CD4-positive, alpha-beta T cell treated with Interleukin-17A for 4 hours (primary cell): ENCODE data around the gene PRKCE.

Experiments used
- DNase-seq: peaks from one replicate; pipeline ENCODE4 v3.0.0-alpha.2; 2020; ENCODE audit warnings: mixed read lengths

Gene PRKCE

GRCh38 chr2:46067501-46068305 lies 416.2 kb downstream of the PRKCE start:
- DNase-seq, result no peak

- no peak for DNase-seq
These were observed 417.2 kb downstream of the PRKCE start for GRCh38 chr2:46068636-46069035.

- DNase-seq, result no peak
These were observed 419.6 kb downstream of the PRKCE start for GRCh38 chr2:46071074-46071473.

- no peak for DNase-seq
These were observed 420.8 kb downstream of the PRKCE start for GRCh38 chr2:46072101-46072820.

GRCh38 chr2:46073540-46074046 lies 422.1 kb downstream of the PRKCE start:
- no peak for DNase-seq

- no peak for DNase-seq
These were observed 423.0 kb downstream of the PRKCE start for GRCh38 chr2:46074501-46074900.

GRCh38 chr2:46075848-46076247 lies 424.4 kb downstream of the PRKCE start:
- no peak for DNase-seq

GRCh38 chr2:46076251-46076650 lies 424.8 kb downstream of the PRKCE start:
- DNase-seq, result no peak

- DNase-seq, result no peak
These were observed 425.4 kb downstream of the PRKCE start for GRCh38 chr2:46076875-46077274.

- DNase-seq, result no peak
These were observed 426.1 kb downstream of the PRKCE start for GRCh38 chr2:46077522-46078107.

GRCh38 chr2:46079985-46080560 lies 428.6 kb downstream of the PRKCE start:
- DNase-seq, result no peak

GRCh38 chr2:46082531-46083485 lies 431.3 kb downstream of the PRKCE start:
- no peak for DNase-seq

GRCh38 chr2:46086578-46087070 lies 435.1 kb downstream of the PRKCE start:
- no peak for DNase-seq

- no peak for DNase-seq
These were observed 436.0 kb downstream of the PRKCE start for GRCh38 chr2:46087492-46087891.

GRCh38 chr2:46091004-46091403 lies 439.5 kb downstream of the PRKCE start:
- no peak for DNase-seq

GRCh38 chr2:46091961-46092667 lies 440.6 kb downstream of the PRKCE start:
- no peak for DNase-seq

GRCh38 chr2:46094689-46095088 lies 443.2 kb downstream of the PRKCE start:
- DNase-seq, result no peak

GRCh38 chr2:46095830-46096229 lies 444.4 kb downstream of the PRKCE start:
- DNase-seq, result no peak

- no peak for DNase-seq
These were observed 444.8 kb downstream of the PRKCE start for GRCh38 chr2:46096260-46096659.

GRCh38 chr2:46097714-46098480 lies 446.4 kb downstream of the PRKCE start:
- DNase-seq, result no peak
